NCI-H82 (cell line): ENCODE results near the gene USP51.
"Not testable (repeated sequence)": the region's sequence is repeated elsewhere in the genome, so short reads cannot be mapped to it uniquely, and the experiment has no call there.

ENCODE experiments used
- DNase-seq: peaks from one replicate; lab custom pipeline; 2025; lab: John Stamatoyannopoulos, UW

USP51 gene

GRCh38 chrX:55489314-55490009 is at the start of gene USP51:
USP51 (minus strand) TSS chrX:55489848; CDS start chrX:55488939, 909 bp downstream.
- DNase-seq = peak; percentile 53

GRCh38 chrX:55524487-55524886 is 34.8 kb upstream of the USP51 start:
- peak; percentile 68 for DNase-seq

- DNase-seq = no peak
These were observed 33.7 kb upstream of the USP51 start for GRCh38 chrX:55523356-55523755.

- no peak for DNase-seq
These were observed 33.1 kb upstream of the USP51 start for GRCh38 chrX:55522596-55523276.

- DNase-seq = no peak
These were observed 32.0 kb upstream of the USP51 start for GRCh38 chrX:55521687-55522086.

GRCh38 chrX:55516794-55517481 is 27.3 kb upstream of the USP51 start:
- not testable (repeated sequence) for DNase-seq

- DNase-seq = not testable (repeated sequence)
These were observed 23.5 kb upstream of the USP51 start for GRCh38 chrX:55513045-55513737.

GRCh38 chrX:55508410-55509152 is 18.9 kb upstream of the USP51 start:
- DNase-seq = not testable (repeated sequence)

- DNase-seq = not testable (repeated sequence)
These were observed 18.1 kb upstream of the USP51 start for GRCh38 chrX:55507699-55508098.

GRCh38 chrX:55507010-55507409 is 17.4 kb upstream of the USP51 start:
- not testable (repeated sequence) for DNase-seq

- peak; percentile 10 for DNase-seq
These were observed 1.3 kb upstream of the USP51 start for GRCh38 chrX:55490974-55491373.

GRCh38 chrX:55490121-55490520 is 473 bp upstream of the USP51 start:
- DNase-seq = peak; percentile 42

- DNase-seq = peak; percentile 82
These were observed 895 bp downstream of the USP51 start for GRCh38 chrX:55488593-55489313.

GRCh38 chrX:55488006-55488592 is 1.5 kb downstream of the USP51 start:
- DNase-seq = no peak

- no peak for DNase-seq
These were observed 2.5 kb downstream of the USP51 start for GRCh38 chrX:55487143-55487542.

- DNase-seq = no peak
These were observed 2.9 kb downstream of the USP51 start for GRCh38 chrX:55486736-55487135.

- no peak for DNase-seq
These were observed 4.7 kb downstream of the USP51 start for GRCh38 chrX:55484948-55485347.

- DNase-seq = no peak
These were observed 9.1 kb downstream of the USP51 start for GRCh38 chrX:55480390-55481062.

- DNase-seq = not testable (repeated sequence)
These were observed 9.7 kb downstream of the USP51 start for GRCh38 chrX:55479956-55480355.

- not testable (repeated sequence) for DNase-seq
These were observed 23.9 kb downstream of the USP51 start for GRCh38 chrX:55465791-55466190.
